Neuronal stem cell (in vitro differentiated cells): ENCODE results near the gene ATP8B1.

Experiments used
- DNase-seq: peaks from one replicate; pipeline ENCODE4 v3.0.0-alpha.2; 2013; ENCODE audit warnings: low spot score
- H2AFZ ChIP-seq: one replicate; pipeline ENCODE4 v1.6.1; 2013; ENCODE audit warnings: mild to moderate bottlenecking, low read length, inconsistent platforms
- H2AK5ac ChIP-seq: 2 replicates; pipeline ENCODE4 v1.6.1; 2013; ENCODE audit warnings: low read depth, mild to moderate bottlenecking, inconsistent platforms, low read length, moderate library complexity, mixed read lengths
- H2BK120ac ChIP-seq: 2 replicates; pipeline ENCODE4 v1.6.1; 2013; ENCODE audit warnings: low read depth, mild to moderate bottlenecking, inconsistent platforms, low read length, moderate library complexity, mixed read lengths
- H2BK12ac ChIP-seq: one replicate; pipeline ENCODE4 v1.6.1; 2013; ENCODE audit warnings: low read length, inconsistent platforms
- H2BK15ac ChIP-seq: 2 replicates; pipeline ENCODE4 v1.6.1; 2013; ENCODE audit warnings: mild to moderate bottlenecking, low read length, inconsistent platforms, mixed read lengths
- H2BK5ac ChIP-seq: one replicate; pipeline ENCODE4 v1.6.1; 2013; ENCODE audit warnings: inconsistent platforms, mild to moderate bottlenecking, low read length, moderate library complexity
- H3K14ac ChIP-seq: one replicate; pipeline ENCODE4 v1.6.1; 2013; ENCODE audit warnings: low read length, inconsistent platforms
- H3K18ac ChIP-seq: 2 replicates; pipeline ENCODE4 v1.6.1; 2013; ENCODE audit warnings: low read length, inconsistent platforms
- H3K23ac ChIP-seq: 2 replicates; pipeline ENCODE4 v1.6.1; 2013; ENCODE audit warnings: low read depth, mild to moderate bottlenecking, mixed read lengths, low read length, inconsistent platforms; ENCODE audit not compliant: poor library complexity
- H3K27ac ChIP-seq: replicated peaks from 3 replicates; pipeline ENCODE4 v1.5.1; 2013; ENCODE audit warnings: low read length, inconsistent platforms
- H3K27me3 ChIP-seq, 3 experiments: 2 replicates each; pipeline ENCODE4 v1.6.1; 2013; ENCODE audit warnings: low read length in 3 of 3, mild to moderate bottlenecking in 2 of 3, inconsistent platforms in 1 of 3, low read depth in 1 of 3, mixed read lengths in 1 of 3, moderate library complexity in 1 of 3; ENCODE audit not compliant: control insufficient read depth in 3 of 3, insufficient read depth in 3 of 3
- H3K36me3 ChIP-seq, 2 donors: replicated peaks in 1 of 2; 2 replicates each; pipeline ENCODE4 v1.6.1; 2013; ENCODE audit warnings: low read length in 2 of 2; ENCODE audit not compliant: control insufficient read depth in 2 of 2, insufficient read depth in 2 of 2
- H3K4ac ChIP-seq: 2 replicates; pipeline ENCODE4 v1.6.1; 2013; ENCODE audit warnings: inconsistent platforms, mild to moderate bottlenecking, low read length, moderate library complexity
- H3K4me1 ChIP-seq, 2 donors: 1 replicate in 1 of 2; 2 replicates in 1 of 2; pipeline ENCODE4 v1.6.1; 2013; ENCODE audit warnings: low read length in 2 of 2, low read depth in 1 of 2; ENCODE audit not compliant: control insufficient read depth in 2 of 2, insufficient read depth in 1 of 2
- H3K4me2 ChIP-seq: one replicate; pipeline ENCODE4 v1.6.1; 2013; ENCODE audit warnings: mild to moderate bottlenecking, low read length, inconsistent platforms; ENCODE audit not compliant: insufficient read depth, poor library complexity, severe bottlenecking
- H3K4me3 ChIP-seq, 2 donors: 2 replicates each; pipeline ENCODE4 v1.5.1; 2013; ENCODE audit warnings: low read length in 2 of 2, mild to moderate bottlenecking in 2 of 2, inconsistent platforms in 1 of 2, moderate library complexity in 1 of 2
- H3K79me1 ChIP-seq: one replicate; pipeline ENCODE4 v1.6.1; 2013; ENCODE audit warnings: low read depth, mild to moderate bottlenecking, inconsistent platforms, low read length, moderate library complexity
- H3K9ac ChIP-seq: one replicate; pipeline ENCODE4 v1.6.1; 2013; ENCODE audit warnings: mild to moderate bottlenecking, low read depth, low read length, inconsistent platforms; ENCODE audit not compliant: poor library complexity
- H3K9me3 ChIP-seq, 2 donors: replicated peaks in 1 of 2; 2 replicates each; pipeline versions ENCODE3 to v1.6.1; 2013; ENCODE audit warnings: low read length in 2 of 2, mild to moderate bottlenecking in 2 of 2, inconsistent platforms in 1 of 2, low read depth in 1 of 2, mixed read lengths in 1 of 2, moderate library complexity in 1 of 2; ENCODE audit not compliant: control insufficient read depth in 2 of 2, insufficient read depth in 1 of 2
- H4K8ac ChIP-seq: one replicate; pipeline ENCODE4 v1.6.1; 2013; ENCODE audit warnings: low read depth, mild to moderate bottlenecking, inconsistent platforms, low read length, moderate library complexity
- H4K91ac ChIP-seq: one replicate; pipeline ENCODE4 v1.6.1; 2013; ENCODE audit warnings: low read length, low read depth, mild to moderate bottlenecking, inconsistent platforms; ENCODE audit not compliant: poor library complexity
- WGBS, 2 donors: extraction: QIAGEN DNeasy Blood & Tissue Kit; methylation state at CpG; one replicate each; pipeline ENCODE4 v1.1.7; 2013; ENCODE audit warnings: missing lambda C conversion rate in 2 of 2, mixed read lengths in 1 of 2; ENCODE audit not compliant: insufficient read length in 2 of 2, insufficient replicate concordance in 1 of 2; ENCODE audit errors: extremely low coverage in 2 of 2; 5-methylcytosine and 5-hydroxymethylcytosine counted together

The ATP8B1 gene

GRCh38 chr18:57715073-57715472, 88.0 kb downstream of the ATP8B1 start:
- Histone ChIP-seq H3K4me3 (no peak overlapping the region), H3K9ac (no peak overlapping the region), H2BK12ac (no peak overlapping the region), H3K9me3 (peaks cover 2 to 3% of the 10 kb centered on the region in 2 donors), H2BK15ac (no peak overlapping the region), H3K4me2 (no peak overlapping the region), H4K8ac (no peak overlapping the region), H2BK5ac (no peak overlapping the region), H2AFZ (no peak overlapping the region), H3K14ac (no peak overlapping the region), H3K18ac (no peak overlapping the region), H3K79me1 (no peaks in the 10 kb centered on the region), H3K4me1 (peaks cover 4 to 8% of the 10 kb centered on the region in 2 donors), H2AK5ac (no peak overlapping the region), H2BK120ac (no peak overlapping the region), H3K4ac (no peak overlapping the region), H3K23ac (no peak overlapping the region), H3K36me3 (no peaks in the 10 kb centered on the region), H4K91ac (no peak overlapping the region), H3K27ac (no peak overlapping the region), H3K27me3 (no peaks in the 10 kb centered on the region)
- WGBS, 2 donors, result no CpG with 5 or more reads among the region's 2 CpGs
- DNase-seq, result no peak

- Histone ChIP-seq H3K27me3 (no peaks in the 10 kb centered on the region), H3K23ac (no peak overlapping the region), H2AFZ (no peak overlapping the region), H4K91ac (peak overlapping the region; percentile 26), H3K36me3 (no peaks in the 10 kb centered on the region), H3K14ac (no peak overlapping the region), H3K9ac (no peak overlapping the region), H2BK5ac (no peak overlapping the region), H3K9me3 (peaks cover 0 to 3% of the 10 kb centered on the region in 2 donors), H3K4me2 (no peak overlapping the region), H3K4me3 (no peak overlapping the region), H3K4me1 (peaks cover 4 to 8% of the 10 kb centered on the region in 2 donors), H2BK12ac (no peak overlapping the region), H3K27ac (no peak overlapping the region), H3K4ac (no peak overlapping the region), H2BK120ac (no peak overlapping the region), H3K18ac (no peak overlapping the region), H2AK5ac (no peak overlapping the region), H2BK15ac (no peak overlapping the region), H3K79me1 (no peaks in the 10 kb centered on the region), H4K8ac (no peak overlapping the region)
- no peak for DNase-seq
- no CpG with 5 or more reads among the region's 4 CpGs for WGBS, 2 donors
Observed at GRCh38 chr18:57710226-57710625, 92.9 kb downstream of the ATP8B1 start.

- WGBS, 2 donors, result no CpG with 5 or more reads among the region's 1 CpG
Observed at GRCh38 chr18:57709335-57709734, 93.8 kb downstream of the ATP8B1 start.

GRCh38 chr18:57708288-57708687, 94.8 kb downstream of the ATP8B1 start:
- H2BK120ac ChIP-seq, result no peak overlapping the region
- no peaks in the 10 kb centered on the region for H3K27me3 ChIP-seq
- no peaks in the 10 kb centered on the region for H3K79me1 ChIP-seq
- WGBS, 2 donors, result no CpG with 5 or more reads among the region's 3 CpGs
- H2BK12ac ChIP-seq, result no peak overlapping the region
- H3K23ac ChIP-seq, result no peak overlapping the region
- H3K9me3 ChIP-seq, result no peaks in the 10 kb centered on the region
- no peak overlapping the region for H3K14ac ChIP-seq
- H3K4me3 ChIP-seq, result no peak overlapping the region
- H3K27ac ChIP-seq, result no peak overlapping the region
- peaks cover 4 to 8% of the 10 kb centered on the region in 2 donors for H3K4me1 ChIP-seq
- no peak overlapping the region for H3K9ac ChIP-seq
- DNase-seq, result no peak
- no peak overlapping the region for H2AK5ac ChIP-seq
- no peaks in the 10 kb centered on the region for H3K36me3 ChIP-seq
- no peak overlapping the region for H3K4ac ChIP-seq
- H2BK5ac ChIP-seq, result no peak overlapping the region
- H3K4me2 ChIP-seq, result no peak overlapping the region
- H2BK15ac ChIP-seq, result no peak overlapping the region
- H3K18ac ChIP-seq, result no peak overlapping the region
- H4K91ac ChIP-seq, result no peak overlapping the region
- H2AFZ ChIP-seq, result no peak overlapping the region
- H4K8ac ChIP-seq, result no peak overlapping the region

More at GRCh38 chr18:57709335-57709734, 93.8 kb downstream of the ATP8B1 start:
- Histone ChIP-seq H3K18ac (no peak overlapping the region), H4K91ac (no peak overlapping the region), H2BK12ac (no peak overlapping the region), H3K27ac (no peak overlapping the region), H3K4me2 (no peak overlapping the region), H2AFZ (no peak overlapping the region), H3K9ac (no peak overlapping the region), H3K79me1 (no peaks in the 10 kb centered on the region), H4K8ac (no peak overlapping the region), H3K23ac (no peak overlapping the region), H3K9me3 (peaks cover 0 to 2% of the 10 kb centered on the region in 2 donors), H2BK120ac (no peak overlapping the region), H3K4ac (no peak overlapping the region), H2BK5ac (no peak overlapping the region), H3K36me3 (no peaks in the 10 kb centered on the region), H2BK15ac (no peak overlapping the region), H3K14ac (no peak overlapping the region), H3K4me1 (peaks cover 4 to 8% of the 10 kb centered on the region in 2 donors), H3K4me3 (no peak overlapping the region), H2AK5ac (no peak overlapping the region), H3K27me3 (no peaks in the 10 kb centered on the region)
- DNase-seq, result no peak
